Skin of body (tissue), 2 donors: ENCODE measurements around the gene ANO1. TPM values are rescaled to one million over a fixed set of nuclear protein-coding genes. Genes with fewer than 3 reads are reported as not detected.

Source experiments
- DNase-seq: peaks from one replicate; lab custom pipeline; 2025; lab: John Stamatoyannopoulos, UW
- total RNA-seq: library from RNA; depleted of rRNA; stranded (reverse); fragments of >200 nt; gene quantifications from one replicate; pipeline ENCODE4 v1.2.3, GENCODE V29; 2014

Gene ANO1
- total RNA-seq, 1 donor from 2014 or later = 6.8 TPM

GRCh38 chr11:70111269-70112016 lies 33.3 kb downstream of the ANO1 start:
- DNase-seq = peak; percentile 40

DNA sequence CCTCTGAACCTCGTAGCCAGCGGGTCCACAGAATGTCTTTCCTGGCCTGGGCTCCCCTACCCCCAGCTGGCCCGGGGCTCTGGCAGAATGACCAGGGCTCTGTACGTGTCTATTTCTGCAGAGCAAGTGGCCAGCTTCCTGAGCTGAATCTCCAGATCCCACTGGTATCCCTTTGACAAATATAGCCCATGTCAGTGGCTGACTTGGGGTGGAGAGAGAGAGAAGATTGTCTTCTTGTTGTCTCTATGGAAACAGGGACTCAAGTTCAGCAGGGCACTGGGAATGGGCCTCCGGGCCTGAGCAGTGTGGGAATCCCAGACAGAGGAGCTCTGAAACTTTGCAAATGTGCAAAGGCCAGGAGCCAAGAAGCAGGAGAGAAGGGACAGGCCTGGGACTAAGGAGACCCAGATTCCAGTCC lies 33.9 kb downstream of the ANO1 start:
- DNase-seq = peak; percentile 40

- peak; percentile 55 for DNase-seq
These were observed 35.7 kb downstream of the ANO1 start for GRCh38 chr11:70113801-70114200.

DNA sequence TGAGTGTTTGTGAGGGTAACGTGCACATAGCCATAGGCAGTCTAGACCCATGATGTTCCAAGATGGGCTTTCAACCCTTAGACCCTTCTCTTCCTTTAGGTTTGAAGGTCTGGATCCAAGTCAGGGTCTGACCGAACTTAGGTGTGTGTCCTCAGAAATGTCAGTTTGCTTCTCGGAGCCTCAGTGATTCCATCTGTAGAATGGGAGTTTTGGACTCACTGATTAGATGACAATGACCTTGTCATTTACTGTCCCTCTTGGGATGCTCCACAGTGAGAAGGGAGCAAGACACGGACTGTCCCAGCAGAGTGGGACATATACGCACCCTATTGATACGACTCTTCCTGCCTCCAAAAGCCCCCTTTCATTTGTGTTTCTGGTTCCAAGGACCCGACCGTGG lies 37.7 kb downstream of the ANO1 start:
- DNase-seq = no peak

- DNase-seq = no peak
These were observed 38.4 kb downstream of the ANO1 start for GRCh38 chr11:70116386-70117065.

GRCh38 chr11:70117567-70118145 lies 39.5 kb downstream of the ANO1 start:
- no peak for DNase-seq

- no peak for DNase-seq
These were observed 40.5 kb downstream of the ANO1 start for GRCh38 chr11:70118642-70119041.

DNA sequence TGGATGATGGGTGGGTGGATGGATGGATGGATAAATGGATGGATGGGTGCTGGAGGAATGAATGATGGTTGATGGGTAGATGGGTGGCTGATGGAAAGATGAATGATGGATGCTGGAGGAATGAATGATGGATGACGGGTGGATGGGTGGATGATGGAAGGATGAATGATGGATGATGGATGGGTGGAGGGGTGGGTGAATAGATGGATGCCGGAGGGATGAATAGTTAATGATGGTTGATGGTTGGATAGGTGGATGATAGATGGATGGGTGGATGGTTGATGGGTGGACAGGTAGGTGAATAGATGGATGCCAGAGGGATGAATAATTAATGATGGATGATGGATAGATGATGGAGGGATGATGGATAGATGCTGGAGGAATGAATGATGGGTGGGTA lies 41.4 kb downstream of the ANO1 start:
- no peak for DNase-seq

DNA sequence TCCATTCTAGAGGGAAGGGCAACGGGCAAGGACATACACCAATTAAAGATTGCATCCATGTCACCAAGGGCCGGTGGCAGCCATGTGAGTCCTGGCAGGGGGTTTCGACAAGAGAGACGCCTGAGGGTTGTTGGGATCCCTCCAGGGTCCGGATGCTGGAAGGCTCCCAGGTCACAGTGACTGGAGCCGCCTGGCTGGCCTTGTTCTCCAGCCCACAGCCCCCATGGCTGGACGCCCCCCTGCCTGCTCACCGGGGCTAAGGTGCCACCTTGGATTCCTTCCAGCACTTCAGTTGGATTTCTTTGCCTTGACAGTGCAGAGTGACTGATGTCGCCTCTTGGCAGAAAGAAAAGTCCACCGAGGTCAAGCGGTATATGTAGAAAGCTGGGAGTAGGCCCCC lies 42.6 kb downstream of the ANO1 start:
- DNase-seq = no peak

GRCh38 chr11:70122490-70123198 lies 44.5 kb downstream of the ANO1 start:
- DNase-seq = no peak

DNA sequence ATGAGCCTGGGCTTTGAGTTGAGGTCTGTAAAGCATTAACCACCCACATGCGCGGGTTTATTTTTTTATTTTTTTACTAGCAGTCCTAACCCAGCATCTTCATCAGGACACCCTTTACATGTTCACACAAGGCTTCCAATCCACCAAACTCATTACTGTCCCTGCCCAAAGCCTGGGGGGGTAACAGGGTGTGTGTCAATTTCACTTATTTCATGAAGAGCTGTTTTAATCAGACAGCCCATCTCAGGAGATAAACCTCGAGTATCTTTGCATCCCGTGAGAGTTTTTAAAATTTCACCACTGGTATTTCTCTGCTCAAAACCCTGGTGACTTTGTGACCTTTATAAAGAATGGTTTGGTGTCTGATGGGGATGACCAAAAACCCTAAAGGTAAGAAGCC lies 45.6 kb downstream of the ANO1 start:
- no peak for DNase-seq

- no peak for DNase-seq
These were observed 46.3 kb downstream of the ANO1 start for GRCh38 chr11:70124321-70125000.

GRCh38 chr11:70126494-70126893 lies 48.4 kb downstream of the ANO1 start:
- DNase-seq = no peak

DNA sequence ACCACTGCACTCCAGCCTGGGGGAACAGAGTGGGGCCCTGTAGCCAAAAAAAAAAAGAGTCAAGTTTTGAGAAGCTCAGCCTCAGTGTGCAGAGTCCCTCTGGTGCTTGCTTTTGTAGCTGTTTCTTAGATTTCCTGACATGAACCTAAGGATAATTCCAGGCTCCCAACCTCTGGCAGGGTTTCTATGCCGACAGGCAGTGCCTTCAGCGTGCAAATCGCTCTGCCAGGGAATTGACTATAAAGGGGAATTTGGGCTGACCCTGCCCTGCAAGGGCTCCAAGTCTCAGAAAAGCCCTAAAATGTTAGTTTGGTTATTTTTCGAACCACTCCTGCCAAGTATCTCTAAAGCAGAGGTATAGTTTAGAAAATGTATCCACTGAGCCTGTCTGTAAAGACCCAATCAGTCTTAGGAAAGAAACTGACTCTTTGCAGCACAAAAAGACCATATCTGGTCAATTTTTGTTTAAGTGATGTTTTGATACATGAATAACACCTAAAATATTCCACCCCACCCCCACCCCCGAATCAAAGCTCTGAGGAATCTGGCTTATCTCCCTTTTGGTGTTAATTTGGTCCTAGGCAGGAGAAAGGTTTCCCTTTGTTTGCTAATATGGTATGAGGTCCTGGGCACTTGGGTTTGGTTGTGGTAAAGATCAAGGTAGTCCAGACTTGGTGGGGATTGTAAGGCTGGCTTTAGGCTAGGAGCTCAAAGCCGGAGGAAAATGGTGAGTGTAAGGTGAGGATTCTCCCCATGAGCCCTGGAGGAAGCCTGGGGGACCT lies 49.7 kb downstream of the ANO1 start:
- DNase-seq = no peak

- DNase-seq = no peak
These were observed 50.4 kb downstream of the ANO1 start for GRCh38 chr11:70128435-70128906.

DNA sequence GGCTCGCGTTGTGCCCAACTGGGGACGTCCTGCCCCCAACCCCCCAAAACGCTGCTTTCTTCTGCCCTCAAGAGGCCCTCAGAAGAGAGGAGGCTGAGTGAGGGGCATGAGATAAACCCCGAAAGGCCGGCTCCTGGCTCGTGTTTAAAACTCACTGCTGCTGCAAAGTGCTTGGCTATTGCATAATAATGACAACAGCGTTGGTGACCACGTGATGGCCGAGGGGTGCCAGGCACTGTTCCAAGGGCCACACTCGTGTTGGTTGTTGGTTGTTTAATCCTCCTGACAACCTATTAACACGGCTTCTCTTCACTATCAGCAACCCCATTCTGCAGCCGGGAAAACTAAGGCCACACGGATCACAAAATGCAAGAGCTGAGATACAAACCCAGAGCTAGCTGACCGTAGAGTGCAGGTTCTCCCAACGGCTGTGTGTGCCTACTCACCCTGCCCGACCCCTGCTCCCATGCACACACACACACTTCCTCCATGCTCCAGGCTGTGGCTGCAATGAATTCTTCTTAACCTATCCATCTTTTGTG lies 51.0 kb downstream of the ANO1 start:
- no peak for DNase-seq

- DNase-seq = no peak
These were observed 52.5 kb downstream of the ANO1 start for GRCh38 chr11:70130636-70131035.

GRCh38 chr11:70131606-70132190 lies 53.6 kb downstream of the ANO1 start:
- no peak for DNase-seq

GRCh38 chr11:70132641-70133040 lies 54.5 kb downstream of the ANO1 start:
- no peak for DNase-seq

GRCh38 chr11:70133771-70134335 lies 55.7 kb downstream of the ANO1 start:
- no peak for DNase-seq
